GM12891 (cell line): Measurements from ENCODE around the gene ACYP2.
A peak's percentile ranks its signal among the peaks of the same experiment; 100 is the strongest.
"Not testable (repeated sequence)": the region's sequence is repeated elsewhere in the genome, so short reads cannot be mapped to it uniquely, and the experiment has no call there.

Experiments used
- DNase-seq: peaks from one replicate; pipeline ENCODE4 v3.0.0; 2011; ENCODE audit warnings: low spot score; ENCODE audit not compliant: insufficient read length
- FAIRE-seq: peaks from 2 replicates; lab custom pipeline; 2011; peaks lifted over from hg19 to GRCh38; lab: Jason Lieb, UNC
- PAX5 ChIP-seq: IDR thresholded peaks from 2 replicates; pipeline ENCODE4 v1.6.1; 2011; ENCODE audit warnings: low read length, moderate library complexity, mild to moderate bottlenecking; ENCODE audit not compliant: insufficient read depth, severe bottlenecking
- POLR2A ChIP-seq: IDR thresholded peaks from 2 replicates; pipeline ENCODE4 v1.6.1; 2011; ENCODE audit warnings: low read depth, low read length, control low read depth
- POLR2AphosphoS5 ChIP-seq: IDR thresholded peaks from 2 replicates; pipeline ENCODE4 v1.6.1; 2011; ENCODE audit warnings: low read depth, low read length, control low read depth
- POU2F2 ChIP-seq: IDR thresholded peaks from 2 replicates; pipeline ENCODE4 v1.6.1; 2011; ENCODE audit warnings: low read depth, mild to moderate bottlenecking, control low read depth, low read length, moderate library complexity
- SPI1 ChIP-seq: IDR thresholded peaks from 2 replicates; pipeline ENCODE4 v1.6.1; 2011; ENCODE audit warnings: low read depth, low read length, control low read depth
- TAF1 ChIP-seq: IDR thresholded peaks from 2 replicates; pipeline ENCODE4 v1.6.1; 2011; ENCODE audit warnings: low read depth, low read length, control low read depth

ACYP2 gene

DNA sequence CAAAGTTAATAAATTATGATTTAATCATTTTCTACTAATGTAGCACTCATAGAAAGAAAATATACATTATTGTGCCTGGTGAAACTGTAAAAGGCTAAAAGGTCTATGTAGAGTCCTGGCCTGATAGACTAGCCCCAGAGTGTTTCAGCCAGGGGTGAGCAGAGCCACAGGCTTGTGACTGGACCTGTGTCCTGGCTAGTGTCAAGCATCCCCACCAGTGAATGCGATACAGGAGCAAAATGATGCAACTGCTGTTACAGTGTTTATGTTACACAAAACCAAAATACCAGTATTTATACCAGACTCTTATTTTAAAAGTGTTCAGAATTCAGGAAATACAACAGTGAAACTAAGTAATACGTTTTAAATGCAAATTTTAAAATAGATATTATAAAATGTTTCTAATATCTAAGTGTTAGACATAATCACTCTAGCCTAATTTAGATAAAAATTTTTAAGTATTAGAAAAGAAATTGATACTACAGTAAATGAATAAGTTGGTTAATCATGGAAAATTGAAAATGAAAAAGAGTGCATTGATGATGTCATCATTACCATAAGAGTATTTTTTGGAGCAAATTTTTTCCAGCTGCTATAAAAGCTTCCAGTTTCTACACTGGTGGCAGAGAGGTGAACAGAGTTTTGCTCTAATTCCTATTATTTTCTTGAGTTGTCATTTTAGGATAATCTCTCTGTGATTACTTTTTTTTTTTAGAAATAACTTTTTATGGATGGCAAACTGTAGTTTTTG is 146.8 kb downstream of the ACYP2 start:
- no peak for DNase-seq
- FAIRE-seq: no peak
- TF ChIP-seq POU2F2: no peak
- TF ChIP-seq SPI1: no peak
- TF ChIP-seq PAX5: no peak
- TF ChIP-seq POLR2A: no peak
- no peak for TF ChIP-seq TAF1
- TF ChIP-seq POLR2AphosphoS5: no peak

GRCh38 chr2:54265081-54265480 is 149.7 kb downstream of the ACYP2 start:
- FAIRE-seq: not testable (repeated sequence)

DNA sequence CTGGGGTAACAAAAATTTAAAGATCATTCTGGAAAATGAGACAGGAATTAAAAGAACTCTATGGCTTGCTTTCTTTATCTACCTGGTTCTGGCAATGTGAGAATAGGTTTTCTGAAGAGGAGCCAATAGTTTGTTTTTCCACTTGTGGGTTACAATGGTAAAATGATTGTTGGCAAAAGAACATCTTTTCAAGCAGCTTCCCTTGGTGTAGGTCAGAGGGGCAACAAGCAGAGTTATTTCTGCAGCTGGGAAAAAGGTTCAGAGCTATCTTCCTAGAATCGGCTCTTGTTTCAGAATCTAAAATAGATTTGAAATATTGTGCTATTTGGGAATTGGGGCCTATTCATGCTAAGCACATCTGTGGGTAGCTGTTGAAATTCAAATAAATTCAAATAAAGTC is 152.2 kb downstream of the ACYP2 start:
- TF ChIP-seq POU2F2 (no peak), PAX5 (no peak), SPI1 (no peak), TAF1 (no peak), POLR2AphosphoS5 (no peak), POLR2A (no peak)
- FAIRE-seq (no peak), DNase-seq (no peak)

More at GRCh38 chr2:54265081-54265480, 149.7 kb downstream of the ACYP2 start:
- DNase-seq: not testable (repeated sequence)

DNA sequence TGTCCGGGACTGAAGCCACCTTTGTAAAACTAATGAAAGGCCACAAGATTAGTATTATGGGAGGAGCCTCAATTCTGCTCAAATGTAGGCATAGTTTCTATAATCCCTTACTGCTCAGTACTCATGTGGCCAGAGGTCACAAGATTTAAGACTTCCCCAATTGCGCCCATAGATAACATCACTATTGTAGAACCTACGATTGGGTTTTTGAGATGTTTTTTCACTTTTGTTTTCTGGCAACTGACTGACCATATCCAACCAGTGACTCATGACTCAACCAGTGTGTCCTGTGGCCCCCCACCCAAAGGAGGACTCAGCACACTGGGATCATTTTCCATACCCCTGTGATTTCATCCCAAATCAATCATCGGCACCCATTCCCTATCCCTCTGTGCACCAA is 155.8 kb downstream of the ACYP2 start:
- DNase-seq (no peak), FAIRE-seq (peak; percentile 66)
- TF ChIP-seq SPI1: peak; percentile 39
- no peak for TF ChIP-seq POLR2AphosphoS5

GRCh38 chr2:54271843-54272627 is 156.6 kb downstream of the ACYP2 start:
- no peak for DNase-seq
- TF ChIP-seq TAF1: no peak
- TF ChIP-seq POU2F2: no peak
- peak; percentile 94 for TF ChIP-seq SPI1
- peak; percentile 86 for FAIRE-seq

DNA sequence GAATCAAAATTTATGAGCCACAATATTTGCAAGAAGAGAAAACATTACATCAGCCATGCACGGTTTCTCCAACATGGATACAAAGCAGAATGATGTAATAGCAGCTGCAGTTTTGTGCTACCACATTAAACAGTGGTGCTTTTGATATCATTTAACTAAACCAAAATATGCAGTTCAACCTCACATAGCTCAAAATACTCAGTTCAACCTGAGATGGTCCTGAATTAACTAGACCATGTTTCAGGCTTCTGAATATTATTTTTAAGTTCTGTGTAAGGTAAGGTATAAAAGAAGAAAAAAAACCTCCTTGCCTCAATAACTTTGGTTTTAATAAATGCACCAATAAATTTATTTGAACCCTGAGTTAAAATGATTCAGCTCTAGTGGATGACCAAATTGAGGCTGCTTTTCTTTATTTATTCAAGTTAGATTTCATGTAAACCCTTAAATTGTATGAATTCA is 159.4 kb downstream of the ACYP2 start:
- no peak for DNase-seq
- TF ChIP-seq POLR2AphosphoS5 (no peak), POU2F2 (no peak), TAF1 (no peak), PAX5 (no peak), POLR2A (no peak), SPI1 (no peak)

GRCh38 chr2:54275541-54275940 is 160.1 kb downstream of the ACYP2 start:
- TF ChIP-seq PAX5 (no peak), POLR2A (no peak), SPI1 (no peak), POU2F2 (no peak), POLR2AphosphoS5 (no peak), TAF1 (no peak)
- FAIRE-seq: no peak
- DNase-seq: no peak

More for the DNA sequence above, 159.4 kb downstream of the ACYP2 start:
- no peak for FAIRE-seq

GRCh38 chr2:54279385-54279784 is 164.0 kb downstream of the ACYP2 start:
- FAIRE-seq (no peak), DNase-seq (no peak)
- TF ChIP-seq SPI1 (no peak), TAF1 (no peak), POLR2AphosphoS5 (no peak), POLR2A (no peak), POU2F2 (no peak), PAX5 (no peak)

- DNase-seq (no peak), FAIRE-seq (no peak)
- TF ChIP-seq POLR2AphosphoS5 (no peak), TAF1 (no peak), SPI1 (no peak), POLR2A (no peak), POU2F2 (no peak), PAX5 (no peak)
Observed at GRCh38 chr2:54284826-54285225, 169.4 kb downstream of the ACYP2 start.
